K562 (cell line): ENCODE measurements around the gene TMTC2. TPM values are rescaled to one million over a fixed set of nuclear protein-coding genes. Genes with fewer than 3 reads are reported as not detected.

ENCODE experiments used
- CBFA2T2 ChIP-seq: fragments of 450-650 bp; conservative IDR thresholded peaks from 2 replicates; pipeline ENCODE4 v1.6.1; 2017; ENCODE audit warnings: mild to moderate bottlenecking
- CEBPG ChIP-seq, 3 experiments: fragments of 200-800 bp in 1 of 3; sonication (Bioruptor generic) in 1 of 3; sonication (generic) in 1 of 3; formaldehyde crosslinking in 1 of 3; IDR thresholded peaks in 2 of 3; conservative IDR thresholded peaks in 1 of 3; 2 replicates each; pipeline versions ENCODE4 v1.6.1 to v1.8.0; 2016 to 2022; ENCODE audit warnings: missing compliant biosample characterization in 2 of 3, missing genetic modification characterization in 2 of 3, mild to moderate bottlenecking in 1 of 3, missing genetic modification reagents in 1 of 3
- HDGF ChIP-seq: fragments of 450-650 bp; IDR thresholded peaks from 2 replicates; pipeline ENCODE4 v1.6.1; 2016
- HMG20A ChIP-seq: fragments of 450-650 bp; formaldehyde crosslinking; conservative IDR thresholded peaks from 2 replicates; pipeline ENCODE4 v1.4.0; 2020; ENCODE audit warnings: mild to moderate bottlenecking, mixed read lengths
- HMG20B ChIP-seq: fragments of 250-450 bp; sonication (Bioruptor Pico); IDR thresholded peaks from 2 replicates; pipeline ENCODE4 v1.5.0; 2021; ENCODE audit warnings: mild to moderate bottlenecking
- KDM1A ChIP-seq, 2 experiments: fragments of 450-650 bp; IDR thresholded peaks; 2 replicates each; pipeline ENCODE4 v1.6.1; 2016; ENCODE audit warnings: mild to moderate bottlenecking in 2 of 2
- PBX2 ChIP-seq, 2 experiments: IDR thresholded peaks in 1 of 2; conservative IDR thresholded peaks in 1 of 2; 2 replicates each; pipeline ENCODE4 v1.6.1; 2016; ENCODE audit warnings: low read depth in 2 of 2, mild to moderate bottlenecking in 1 of 2, missing compliant biosample characterization in 1 of 2, missing genetic modification characterization in 1 of 2, moderate library complexity in 1 of 2
- POLR2B ChIP-seq: fragments of 450-650 bp; IDR thresholded peaks from 2 replicates; pipeline ENCODE4 v1.6.1; 2018; ENCODE audit warnings: low read depth; ENCODE audit not compliant: partially characterized antibody
- RBFOX2 ChIP-seq: fragments of 200-400 bp; formaldehyde crosslinking; IDR thresholded peaks from 2 replicates; pipeline ENCODE4 v1.6.1; 2017; ENCODE audit warnings: low read depth, mild to moderate bottlenecking, low read length, moderate library complexity
- SAFB2 ChIP-seq: fragments of 200-400 bp; formaldehyde crosslinking; IDR thresholded peaks from 2 replicates; pipeline ENCODE4 v1.6.1; 2018; ENCODE audit warnings: borderline replicate concordance, low read length, low read depth, moderate library complexity; ENCODE audit not compliant: severe bottlenecking
- STAG1 ChIP-seq: sonication (generic); formaldehyde crosslinking; IDR thresholded peaks from 2 replicates; pipeline ENCODE4 v1.5.0; 2020; ENCODE audit warnings: missing genetic modification reagents, borderline replicate concordance
- TCF15 ChIP-seq: fragments of 250-450 bp; sonication (Bioruptor Pico); IDR thresholded peaks from 2 replicates; pipeline ENCODE4 v1.8.0; 2022; ENCODE audit warnings: moderate library complexity, mild to moderate bottlenecking, inconsistent platforms
- TEAD4 ChIP-seq, 2 experiments: sonication (generic) in 1 of 2; formaldehyde crosslinking in 1 of 2; IDR thresholded peaks; 2 replicates each; pipeline versions ENCODE4 v1.6.1 to v1.8.0; 2012 to 2022; ENCODE audit warnings: borderline replicate concordance in 1 of 2, inconsistent platforms in 1 of 2, low read length in 1 of 2, mild to moderate bottlenecking in 1 of 2, missing genetic modification reagents in 1 of 2
- ZNF584 ChIP-seq: fragments of 200-800 bp; sonication (Bioruptor generic); IDR thresholded peaks from 2 replicates; pipeline ENCODE4 v1.6.1; 2016; ENCODE audit warnings: low read depth, mild to moderate bottlenecking, missing genetic modification characterization, missing compliant biosample characterization
- polyA plus RNA-seq, 8 experiments: library from polyadenylated mRNA; depleted of rRNA in 4 of 8; stranded (reverse) in 5 of 8; unstranded in 3 of 8; fragments of >200 nt; fragmentation: Nextera tagmentation in 2 of 8; fragmentation: Illumina TruSeq in 1 of 8; extraction: Ambion mirVana in 2 of 8; extraction: Trizol in 1 of 8; gene quantifications; 2 replicates each; pipeline versions ENCODE4 v1.2.1 to v1.2.3, GENCODE V29; 2011 to 2014; ENCODE audit warnings: inconsistent platforms in 1 of 8, missing spikeins in 1 of 8
- total RNA-seq, 7 experiments: library from RNA; depleted of rRNA in 6 of 7; stranded (reverse); fragments of >200 nt in 6 of 7; fragmentation: Illumina TruSeq in 2 of 7; extraction: Trizol in 2 of 7; gene quantifications; 2 replicates each; pipeline versions ENCODE4 v1.2.1 to v1.2.3, GENCODE V29; 2011 to 2021; ENCODE audit warnings: low replicate concordance in 1 of 7
- TF ChIP-seq, protein P1 (sequence below): fragments of 250-450 bp; sonication (Bioruptor Pico); IDR thresholded peaks from 2 replicates; pipeline ENCODE4 v1.8.0; 2022; ENCODE audit warnings: inconsistent platforms
- TF ChIP-seq, protein P2 (sequence below): IDR thresholded peaks from 2 replicates; pipeline ENCODE4 v1.6.1; 2011; ENCODE audit not compliant: insufficient read length; ENCODE audit errors: extremely low read depth

The TMTC2 gene
- total and polyA plus RNA-seq, 9 of the 15 experiments (the other 6 are each of a cell fraction or from before 2014, with no cell fraction given) = 0.29 to 1.1 (median 0.55) TPM

GRCh38 chr12:83150465-83151189, 463.9 kb downstream of the TMTC2 start (continued):
- peak; percentile 68 for TF ChIP-seq CBFA2T2
- no peak for TF ChIP-seq HDGF
- no peak for TF ChIP-seq HMG20A (CRISPR knock-in tag)
- no peak for TF ChIP-seq HMG20B (CRISPR knock-in tag)
- no peak for TF ChIP-seq CEBPG (CRISPR knock-in tag; IDR thresholded peaks at IDR 0.05)
- TF ChIP-seq CEBPG (tag; conservative IDR thresholded peaks at IDR 0.05 in 1 of 2, IDR thresholded peaks at IDR 0.05 in 1 of 2) = peak; percentile 55 to 68
- peak; percentile 58 for TF ChIP-seq RBFOX2
- TF ChIP-seq TEAD4 (IDR thresholded peaks at IDR 0.05; ENCODE audit: low read length) = peak; percentile 78
- TF ChIP-seq TEAD4 (CRISPR knock-in tag; IDR thresholded peaks at IDR 0.05; ENCODE audit: borderline replicate concordance) = no peak
- TF ChIP-seq, protein P1, sequence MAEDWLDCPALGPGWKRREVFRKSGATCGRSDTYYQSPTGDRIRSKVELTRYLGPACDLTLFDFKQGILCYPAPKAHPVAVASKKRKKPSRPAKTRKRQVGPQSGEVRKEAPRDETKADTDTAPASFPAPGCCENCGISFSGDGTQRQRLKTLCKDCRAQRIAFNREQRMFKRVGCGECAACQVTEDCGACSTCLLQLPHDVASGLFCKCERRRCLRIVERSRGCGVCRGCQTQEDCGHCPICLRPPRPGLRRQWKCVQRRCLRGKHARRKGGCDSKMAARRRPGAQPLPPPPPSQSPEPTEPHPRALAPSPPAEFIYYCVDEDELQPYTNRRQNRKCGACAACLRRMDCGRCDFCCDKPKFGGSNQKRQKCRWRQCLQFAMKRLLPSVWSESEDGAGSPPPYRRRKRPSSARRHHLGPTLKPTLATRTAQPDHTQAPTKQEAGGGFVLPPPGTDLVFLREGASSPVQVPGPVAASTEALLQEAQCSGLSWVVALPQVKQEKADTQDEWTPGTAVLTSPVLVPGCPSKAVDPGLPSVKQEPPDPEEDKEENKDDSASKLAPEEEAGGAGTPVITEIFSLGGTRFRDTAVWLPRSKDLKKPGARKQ (CRISPR knock-in tag) = no peak
- TF ChIP-seq ZNF584 (CRISPR knock-in tag) = no peak
- no peak for TF ChIP-seq PBX2 (CRISPR knock-in tag; IDR thresholded peaks at IDR 0.05; ENCODE audit: low read depth)
- no peak for TF ChIP-seq PBX2 (tag; conservative IDR thresholded peaks at IDR 0.05; ENCODE audit: low read depth)
- TF ChIP-seq KDM1A (IDR thresholded peaks at IDR 0.05) = no peak
- TF ChIP-seq POLR2B = no peak
- TF ChIP-seq, protein P2, sequence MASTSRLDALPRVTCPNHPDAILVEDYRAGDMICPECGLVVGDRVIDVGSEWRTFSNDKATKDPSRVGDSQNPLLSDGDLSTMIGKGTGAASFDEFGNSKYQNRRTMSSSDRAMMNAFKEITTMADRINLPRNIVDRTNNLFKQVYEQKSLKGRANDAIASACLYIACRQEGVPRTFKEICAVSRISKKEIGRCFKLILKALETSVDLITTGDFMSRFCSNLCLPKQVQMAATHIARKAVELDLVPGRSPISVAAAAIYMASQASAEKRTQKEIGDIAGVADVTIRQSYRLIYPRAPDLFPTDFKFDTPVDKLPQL = no peak
- TF ChIP-seq TCF15 (CRISPR knock-in tag) = no peak
- no peak for TF ChIP-seq SAFB2
- TF ChIP-seq STAG1 (CRISPR knock-in tag) = no peak
